ENCODE data around the gene ARHGEF35.
A peak's percentile ranks its signal among the peaks of the same experiment; 100 is the strongest.
"Not testable (repeated sequence)": the region's sequence is repeated elsewhere in the genome, so short reads cannot be mapped to it uniquely, and the experiment has no call there.

Gene ARHGEF35

DNA sequence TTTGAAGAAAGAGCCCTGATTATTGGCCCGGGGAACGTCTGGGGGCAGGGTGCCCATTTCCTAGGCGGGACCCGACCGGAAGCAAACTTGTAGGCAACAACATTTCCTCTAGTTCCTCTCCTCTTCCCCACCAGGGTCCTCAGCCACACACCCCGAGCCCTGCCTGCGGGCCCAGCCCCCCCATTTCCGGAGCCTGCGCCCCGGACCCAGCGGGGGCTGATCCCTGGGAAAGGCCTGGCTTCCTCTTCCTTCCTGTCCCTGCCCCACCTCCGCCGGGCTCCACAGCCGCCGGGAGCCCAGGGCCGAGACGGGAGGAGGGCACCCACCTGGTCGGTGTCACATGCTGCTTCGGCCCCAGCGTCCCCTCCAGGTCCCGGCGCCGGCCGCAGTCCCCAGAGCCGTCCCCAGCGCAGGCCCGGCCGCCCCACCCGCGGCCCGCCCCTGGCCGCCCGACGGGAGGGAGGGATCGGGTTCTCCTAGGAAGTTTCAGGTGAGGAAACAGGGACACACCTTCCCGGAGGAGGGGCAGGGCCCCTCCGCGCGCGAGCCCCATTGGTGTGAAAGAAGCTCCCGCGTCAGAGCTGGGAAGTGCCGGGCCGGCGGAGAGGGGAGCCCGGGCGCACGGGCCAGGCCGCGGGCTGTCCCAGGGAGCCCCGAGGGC is at the start of gene ARHGEF35:
ARHGEF35 (minus strand) TSS at position 622 of the 661 bp plus-strand sequence. CDS start 7,450 bp downstream, outside the sequence.
- DNase-seq, result peak; percentile 1

DNA sequence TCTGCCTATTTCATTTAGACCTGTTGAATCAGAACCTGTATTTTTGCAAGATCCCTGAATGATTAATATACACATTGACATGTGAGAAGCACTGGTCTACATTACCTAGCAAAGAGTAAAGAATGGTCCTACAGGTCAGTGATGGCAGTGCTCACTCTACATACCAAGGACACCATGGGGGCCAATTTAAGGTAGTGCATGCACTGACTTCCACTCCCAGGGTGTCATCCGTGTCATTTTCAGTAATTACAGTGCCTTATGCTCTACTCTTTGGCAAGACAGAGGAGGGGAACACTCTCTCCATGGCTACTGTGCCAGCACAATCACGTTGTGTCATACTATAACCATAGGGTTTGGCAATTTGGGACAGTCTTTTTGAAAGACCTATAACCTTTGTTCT is 49.7 kb upstream of the ARHGEF35 start:
- DNase-seq, result not testable (repeated sequence)

DNA sequence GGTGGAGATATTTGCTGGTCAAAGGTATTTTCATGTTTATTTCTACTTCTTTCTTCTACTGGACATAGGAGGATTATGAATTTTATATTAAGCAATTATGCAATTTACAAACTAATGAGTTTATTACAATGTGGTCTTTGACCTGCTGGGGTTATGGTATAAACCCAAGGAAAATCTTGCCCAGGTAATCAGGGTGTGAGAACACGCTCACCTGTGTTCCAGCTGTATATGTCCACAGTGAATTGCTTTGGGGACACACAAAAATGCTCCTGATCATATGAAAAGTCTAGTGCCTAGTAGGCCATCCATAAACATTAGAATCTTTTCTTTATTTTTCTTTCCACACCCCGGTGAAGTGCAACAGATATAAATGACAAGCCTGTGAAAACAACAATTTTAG is 43.7 kb upstream of the ARHGEF35 start, which contains the start of gene OR2A42:
OR2A42 (minus strand) TSS at position 241 of the 400 bp plus-strand sequence. CDS start 6,762 bp downstream, outside the sequence.
- not testable (repeated sequence) for DNase-seq

DNA sequence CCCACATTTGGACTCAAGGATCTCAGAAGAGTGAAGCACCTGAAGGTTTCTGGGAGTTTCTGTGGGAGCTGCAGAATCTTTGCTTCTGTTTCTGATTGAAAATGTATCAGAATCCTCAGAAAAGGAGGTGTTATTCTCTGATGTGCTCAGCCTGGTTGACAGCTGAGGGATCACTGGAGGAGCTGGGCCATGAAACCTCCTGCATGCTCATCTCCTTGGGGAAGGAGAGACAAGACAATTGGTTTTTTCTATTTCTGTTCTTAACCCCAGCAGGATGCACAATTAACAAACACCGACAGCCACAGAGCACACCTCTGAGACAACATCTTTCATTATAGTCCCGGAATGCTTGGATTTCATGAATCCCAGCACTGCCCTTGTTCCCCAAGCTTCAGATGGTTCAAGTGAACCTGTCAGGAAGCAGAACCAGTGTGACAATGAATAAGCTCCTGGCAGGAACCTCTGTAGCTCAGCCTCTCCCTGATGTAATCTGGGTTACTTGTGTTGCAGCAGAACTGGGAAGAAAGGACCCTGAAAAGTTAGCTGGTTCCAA is 43.0 kb upstream of the ARHGEF35 start:
- not testable (repeated sequence) for DNase-seq

DNA sequence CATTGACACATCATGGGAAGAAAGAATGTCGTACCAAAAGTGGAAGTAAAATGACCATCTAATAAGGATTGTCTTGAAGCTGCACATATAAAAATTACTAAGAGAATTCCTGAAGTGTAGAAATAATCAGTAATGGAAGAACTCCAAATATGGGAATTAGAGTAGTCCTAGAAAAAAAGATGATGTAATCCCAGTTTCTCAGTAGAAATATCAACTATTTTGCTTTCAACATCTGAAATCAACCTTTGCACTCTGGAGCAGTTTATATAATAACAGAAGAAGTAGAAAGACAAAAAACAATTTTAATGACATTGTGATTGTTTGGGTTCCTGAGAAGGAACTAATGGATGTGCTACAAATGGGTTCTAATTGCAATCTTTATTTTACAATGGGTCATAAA is 37.4 kb upstream of the ARHGEF35 start:
- DNase-seq, result not testable (repeated sequence)

DNA sequence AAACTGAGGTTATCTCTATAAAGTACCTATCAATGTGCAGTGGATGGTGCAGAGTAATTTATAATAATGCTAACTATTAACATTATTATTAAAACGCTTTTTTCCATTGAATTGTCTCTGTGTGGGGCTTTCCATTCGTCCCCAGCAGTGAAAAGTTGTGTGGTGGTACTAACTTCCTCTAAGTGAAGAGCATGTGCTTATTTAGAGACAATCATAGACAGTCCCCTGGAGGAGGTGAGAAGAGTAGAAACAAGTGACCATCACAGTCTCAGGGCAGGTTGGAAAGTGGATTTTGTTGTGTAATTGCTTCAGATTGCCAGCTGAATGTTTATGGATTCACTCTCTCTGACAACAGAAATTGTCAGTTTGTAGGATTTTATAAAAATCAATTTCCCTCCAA is 35.4 kb upstream of the ARHGEF35 start:
- DNase-seq, result not testable (repeated sequence)

DNA sequence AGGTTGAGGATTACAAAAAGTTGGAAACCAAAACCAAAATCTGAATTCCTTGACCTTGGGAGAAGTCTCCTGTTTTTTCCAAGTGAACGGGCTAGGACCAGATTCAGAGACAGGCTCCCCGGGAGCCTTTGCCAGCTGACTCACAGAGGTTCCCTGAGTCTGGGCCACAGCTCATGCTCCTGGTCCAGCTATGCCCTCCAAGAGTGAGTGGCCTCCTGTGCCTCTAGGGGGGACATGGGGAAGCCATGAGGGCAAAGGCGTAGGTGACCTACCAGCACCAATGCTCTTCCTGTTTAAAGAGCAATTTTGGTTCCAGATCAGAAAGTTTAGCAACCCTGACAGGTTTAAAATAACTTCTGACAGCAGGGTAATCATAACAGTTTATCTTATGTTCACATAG is 33.2 kb upstream of the ARHGEF35 start:
- not testable (repeated sequence) for DNase-seq

DNA sequence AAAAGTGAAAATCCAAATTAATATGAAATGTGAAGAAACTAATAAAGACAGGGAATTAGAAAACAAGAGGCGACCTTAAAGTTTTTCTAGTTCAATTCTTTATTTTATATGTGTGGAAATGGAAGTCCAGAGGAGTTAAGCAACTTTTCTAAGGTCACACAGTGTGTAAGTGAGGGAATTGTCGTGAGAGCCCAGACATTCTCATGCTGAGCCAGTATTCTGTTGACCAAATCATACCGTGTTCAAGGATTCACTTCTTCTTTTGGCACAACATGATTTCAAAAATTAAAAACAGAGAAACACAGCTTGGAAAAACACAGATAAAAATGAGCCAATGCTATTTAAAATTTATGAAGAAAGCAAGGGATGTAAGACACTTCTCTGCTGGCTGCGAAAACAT is 31.2 kb upstream of the ARHGEF35 start:
- not testable (repeated sequence) for DNase-seq

DNA sequence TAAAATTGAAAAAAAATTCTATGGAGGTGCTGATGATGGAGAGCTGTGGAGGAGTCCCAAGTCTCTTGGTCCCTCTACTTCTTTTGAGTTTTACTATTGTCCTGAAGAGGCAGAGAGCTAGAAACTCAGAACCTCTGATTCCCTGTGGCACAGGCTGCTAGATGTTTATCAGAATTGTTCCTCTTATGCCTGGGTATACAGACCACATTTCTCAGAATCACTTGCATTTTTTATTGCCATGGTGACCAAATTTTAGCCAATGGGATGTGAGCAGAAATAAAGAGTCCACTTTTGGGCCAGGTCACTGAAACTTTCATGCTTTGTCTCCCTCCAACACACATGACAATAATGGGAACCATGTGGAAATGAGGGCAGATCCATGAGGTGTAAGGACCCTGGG is 28.0 kb upstream of the ARHGEF35 start:
- DNase-seq, result not testable (repeated sequence)

DNA sequence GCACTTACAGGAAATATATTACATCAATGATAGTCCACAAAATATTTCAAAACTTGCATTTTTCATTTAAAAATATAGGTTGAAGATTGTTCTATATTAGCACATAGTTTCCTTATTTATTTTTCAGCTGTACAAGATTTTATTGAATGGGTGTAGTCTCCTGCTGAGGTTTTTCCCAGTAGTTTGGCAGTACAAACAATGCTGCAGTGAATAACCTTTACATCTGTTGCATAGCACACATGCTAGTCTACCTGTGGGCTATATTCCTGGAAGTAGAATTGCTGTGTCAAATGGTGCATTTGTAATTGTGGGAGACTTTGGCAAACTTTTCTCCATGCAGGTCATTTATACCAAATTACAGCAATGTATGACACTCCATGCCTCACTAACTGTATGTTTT is 24.9 kb upstream of the ARHGEF35 start:
- DNase-seq, result not testable (repeated sequence)

DNA sequence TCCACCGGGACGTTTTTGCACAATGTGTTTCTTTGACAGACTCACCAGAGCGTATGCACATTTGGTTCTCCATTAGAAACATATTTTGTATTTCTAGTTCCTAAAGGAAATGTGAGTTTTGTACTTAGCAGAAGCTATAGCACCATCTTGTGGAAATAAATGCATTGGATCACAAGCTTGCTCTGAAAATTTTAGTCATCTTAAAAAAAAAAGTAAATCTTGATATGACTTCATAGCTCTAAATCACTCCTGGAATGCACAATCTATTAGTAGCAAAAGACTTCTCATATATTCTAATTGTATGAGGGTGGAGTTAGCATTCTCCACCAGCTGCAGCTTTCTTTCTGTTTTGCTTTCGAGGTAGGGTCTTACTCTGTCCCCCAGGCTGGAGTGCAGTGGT is 23.5 kb upstream of the ARHGEF35 start:
- DNase-seq, result not testable (repeated sequence)

DNA sequence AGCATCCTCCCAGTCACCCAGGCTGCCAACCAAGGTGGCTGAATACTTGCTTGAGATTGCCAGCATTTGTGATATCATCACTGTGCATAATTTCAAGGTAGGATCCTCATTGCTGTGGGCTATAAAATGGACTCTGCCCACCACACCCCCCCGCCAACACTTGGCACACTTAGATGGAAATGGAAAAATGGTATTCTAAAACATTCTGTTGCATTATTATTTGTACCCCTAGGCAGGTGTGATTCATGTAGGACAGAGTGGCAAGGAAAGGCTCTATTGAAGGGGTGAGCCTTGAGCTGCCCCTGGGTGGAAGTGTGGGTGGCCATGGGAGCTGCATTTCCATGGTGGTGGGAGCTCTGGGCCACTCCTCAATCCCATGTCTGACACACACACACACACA is 22.9 kb upstream of the ARHGEF35 start:
- DNase-seq, result not testable (repeated sequence)

DNA sequence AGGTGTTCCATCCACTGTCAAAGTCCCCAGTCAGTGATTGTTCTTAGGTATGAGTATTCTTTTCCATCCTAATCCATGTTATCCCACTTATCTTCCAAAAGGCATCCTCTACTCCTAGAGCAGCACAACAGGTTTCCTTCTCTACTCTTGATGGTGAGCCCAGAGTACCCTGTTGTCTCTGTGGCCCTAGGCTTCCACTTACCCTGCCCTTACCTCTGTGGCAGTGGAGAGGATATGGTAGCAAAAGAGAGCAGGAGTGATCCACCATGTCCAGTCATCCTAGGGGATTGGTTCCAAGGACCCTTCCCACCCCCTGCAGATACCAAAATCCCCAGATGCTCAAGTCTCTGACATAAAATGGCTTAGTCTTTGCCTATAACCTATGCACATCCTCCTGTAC is 21.6 kb upstream of the ARHGEF35 start:
- not testable (repeated sequence) for DNase-seq

DNA sequence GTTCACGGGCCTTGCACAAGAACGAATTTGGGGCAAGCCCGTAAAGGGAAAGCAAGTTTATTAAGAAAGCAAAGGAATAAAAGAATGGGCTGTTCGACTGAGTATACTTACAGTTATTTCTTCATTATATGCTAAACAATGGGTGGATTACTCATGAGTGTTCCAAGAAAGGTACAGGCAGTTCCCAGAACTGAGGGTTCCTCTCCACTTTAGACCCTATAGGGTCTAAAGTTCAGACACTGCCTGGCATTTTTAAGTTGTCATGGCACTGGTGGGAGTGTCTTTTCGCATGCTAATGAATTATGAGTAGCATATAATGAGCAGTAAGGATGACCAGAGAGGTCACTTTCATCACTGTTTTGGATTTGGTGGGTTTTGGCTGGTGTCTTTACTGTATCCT is 9.7 kb upstream of the ARHGEF35 start:
- not testable (repeated sequence) for DNase-seq

DNA sequence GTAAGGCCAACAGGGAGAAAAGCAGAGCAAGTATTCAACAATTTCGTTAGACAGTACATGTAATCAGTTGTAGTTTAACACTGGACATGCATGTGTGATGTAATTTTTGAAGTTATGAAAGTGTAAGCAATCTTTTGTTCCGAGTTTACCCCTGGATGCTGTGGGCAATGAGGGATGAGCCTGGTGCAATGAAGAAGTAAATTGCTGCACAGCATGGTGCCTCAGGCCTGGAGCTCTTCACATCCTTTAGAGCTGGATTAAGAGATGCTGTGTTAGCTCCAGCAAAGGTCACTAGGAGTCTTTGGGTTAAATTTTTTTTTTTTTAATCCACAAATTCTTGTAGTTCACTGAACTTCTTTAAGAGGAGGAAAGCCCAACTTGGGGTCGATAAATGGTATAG is 7.5 kb upstream of the ARHGEF35 start:
- not testable (repeated sequence) for DNase-seq

DNA sequence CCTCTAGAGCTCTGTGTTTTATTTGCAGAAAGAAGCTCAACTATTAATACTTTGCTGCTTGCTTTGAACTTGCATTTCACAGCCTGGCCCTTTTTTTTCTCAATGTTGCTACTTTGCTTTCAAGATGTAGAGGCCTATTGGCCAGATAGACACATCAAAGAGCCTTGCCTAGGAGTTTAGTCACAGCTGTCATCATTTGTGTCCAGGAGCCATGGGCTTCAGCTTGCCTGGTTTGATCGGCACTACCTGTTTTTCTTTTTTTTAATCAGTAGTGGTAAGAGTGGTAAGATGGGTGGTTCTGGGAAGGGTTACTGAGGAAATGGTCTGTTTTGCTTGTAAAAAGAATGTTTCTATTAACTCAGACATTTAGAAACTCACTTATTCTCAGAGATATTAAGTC is 6.3 kb upstream of the ARHGEF35 start:
- DNase-seq, result not testable (repeated sequence)

DNA sequence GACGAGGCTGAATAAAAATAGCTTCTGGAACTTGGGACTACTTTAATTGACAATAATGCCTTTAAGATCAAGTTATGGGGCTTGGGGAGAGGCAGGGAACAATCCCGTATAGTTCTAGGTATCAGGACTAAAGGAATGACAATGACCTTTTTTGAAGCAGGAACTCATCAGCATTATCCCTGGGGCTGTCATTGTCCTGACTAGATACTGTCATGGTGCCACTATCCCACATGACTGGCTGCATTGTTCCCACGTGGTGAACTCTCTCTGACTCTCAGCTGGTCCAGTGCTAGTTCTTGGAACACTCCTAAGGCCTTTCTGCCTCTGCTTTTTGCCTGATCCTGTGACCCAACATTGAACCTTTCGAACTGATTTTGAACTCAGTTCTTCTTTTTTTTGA is 3.3 kb upstream of the ARHGEF35 start:
- not testable (repeated sequence) for DNase-seq

DNA sequence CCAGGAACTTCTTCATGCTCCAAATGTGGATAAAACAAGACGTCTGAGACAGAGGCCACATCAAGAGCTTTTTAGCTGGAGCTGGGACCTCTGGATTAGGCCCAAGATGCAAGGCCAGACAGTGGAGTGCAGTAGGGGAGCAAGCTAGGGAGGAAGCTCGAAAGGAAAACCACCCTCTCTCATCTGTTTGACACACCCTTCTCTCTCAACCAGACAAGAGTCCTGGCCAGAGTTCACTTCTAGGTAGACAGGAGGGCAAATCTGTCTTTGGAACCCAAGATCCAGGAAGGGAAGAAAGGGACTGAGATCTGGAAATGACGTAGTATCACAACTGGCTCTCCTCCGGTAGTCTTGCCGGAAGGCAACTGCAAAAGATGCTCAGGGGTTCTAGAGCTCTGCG is 1.2 kb downstream of the ARHGEF35 start:
- not testable (repeated sequence) for DNase-seq

DNA sequence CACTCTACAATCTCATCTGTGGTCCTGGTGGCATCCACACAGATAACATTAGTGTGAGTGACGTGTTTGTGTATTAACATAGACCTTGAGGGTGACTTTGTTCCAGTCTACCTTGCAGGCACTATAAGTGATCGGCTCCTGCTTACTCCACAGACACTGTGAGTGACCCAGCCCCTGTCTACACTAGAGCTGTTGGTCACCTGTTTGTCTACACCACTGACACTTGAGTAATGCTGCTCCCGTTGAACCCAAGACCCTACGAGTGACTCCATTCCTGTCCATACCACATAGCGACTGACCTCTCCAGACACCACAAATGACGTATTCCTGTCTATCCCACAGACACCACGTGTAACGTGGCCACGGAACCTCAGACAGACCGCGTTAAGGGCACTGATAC is 1.9 kb downstream of the ARHGEF35 start:
- not testable (repeated sequence) for DNase-seq

DNA sequence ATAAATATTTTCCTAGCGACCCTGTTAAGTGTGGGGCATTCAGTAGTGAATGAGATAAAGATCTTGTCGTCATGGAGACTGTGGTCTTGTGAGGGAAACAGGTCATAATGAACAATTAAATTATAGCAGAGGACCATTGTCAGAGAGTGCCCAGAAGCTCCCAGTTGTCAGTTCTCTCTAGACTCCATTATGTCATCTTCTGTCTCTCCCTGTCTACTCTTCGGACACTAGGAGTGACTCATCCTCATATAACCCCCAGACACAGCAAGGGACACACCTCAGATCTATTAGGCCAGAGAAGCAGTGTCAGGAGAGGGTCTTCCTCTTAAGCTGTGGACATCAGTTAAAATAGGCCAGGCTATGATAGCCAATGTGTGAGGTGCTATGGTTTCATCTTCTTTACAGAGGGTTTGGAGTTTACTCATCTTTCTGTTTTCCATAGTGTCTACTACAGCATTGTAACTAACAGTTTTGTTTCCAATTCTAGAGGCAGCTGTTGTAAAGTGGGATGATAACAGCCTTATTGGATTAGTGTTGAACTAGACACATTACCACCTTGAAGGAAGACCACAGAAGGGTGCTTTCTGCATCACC is 7.0 kb downstream of the ARHGEF35 start:
- not testable (repeated sequence) for DNase-seq

DNA sequence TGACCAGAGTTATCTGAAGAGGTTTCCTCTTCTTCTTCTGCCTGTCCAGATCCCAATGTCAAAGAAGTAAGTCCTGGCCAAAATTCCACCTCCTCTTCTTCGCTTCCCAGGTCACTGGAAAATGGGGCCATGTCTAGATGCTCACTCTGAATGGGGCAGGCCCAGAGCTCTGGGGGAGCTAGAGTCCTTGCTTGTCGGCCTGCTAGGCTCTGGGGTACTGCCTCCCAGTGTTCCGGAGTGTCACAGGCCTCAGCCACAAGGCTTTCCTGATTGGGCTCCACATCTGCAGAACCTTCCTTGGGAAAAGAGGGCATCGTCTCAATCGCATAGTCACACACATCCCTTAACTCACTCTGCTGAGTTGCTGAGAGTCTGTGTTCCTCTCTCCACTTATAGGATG is 7.8 kb downstream of the ARHGEF35 start:
- DNase-seq, result not testable (repeated sequence)

DNA sequence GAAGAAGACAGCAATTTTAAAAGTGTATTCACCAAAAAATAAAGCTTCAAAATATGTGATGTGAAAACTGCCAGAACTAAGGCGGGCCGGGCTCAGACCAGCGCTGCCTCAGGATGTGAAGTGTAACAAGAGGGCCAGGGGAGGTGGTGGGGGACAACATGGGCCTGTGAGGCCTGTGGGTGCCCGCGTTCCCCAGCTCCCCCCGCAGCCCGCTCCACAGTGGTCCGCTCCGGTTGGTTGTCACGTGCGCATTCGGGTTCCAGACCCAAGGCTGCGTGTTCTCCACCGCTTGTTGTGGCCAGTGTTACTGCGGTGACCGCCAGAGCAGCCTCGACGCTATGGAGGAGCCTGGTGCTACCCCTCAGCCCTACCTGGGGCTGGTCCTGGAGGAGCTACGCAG is 12.5 kb downstream of the ARHGEF35 start, which contains the start of gene CTAGE4:
CTAGE4 (plus strand) TSS at position 301 of the 400 bp plus-strand sequence; CDS start at position 339, 38 bp downstream.
- not testable (repeated sequence) for DNase-seq

DNA sequence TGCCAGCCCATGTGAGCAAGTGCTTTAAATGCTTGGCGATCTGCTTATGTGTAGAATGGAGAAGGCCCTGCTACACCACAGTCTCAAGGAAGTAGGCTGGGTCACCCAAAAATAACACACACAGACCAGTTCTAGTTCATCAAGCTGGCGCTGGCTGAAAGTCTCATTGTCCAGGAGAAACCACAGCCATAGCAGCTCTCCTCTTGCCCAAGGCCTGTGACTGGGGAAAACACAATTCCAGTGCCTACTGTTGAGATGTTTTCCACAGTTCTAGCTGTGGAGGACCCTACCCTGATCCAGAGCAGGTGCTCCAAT is 16.5 kb downstream of the ARHGEF35 start:
- DNase-seq, result not testable (repeated sequence)

Data from CD4-positive, alpha-beta T cell treated with Interferon gamma for 1 hour (primary cell).